OCI-LY3 (cell line): Measurements from ENCODE around the gene NKX6-1.
A peak's percentile ranks its signal among the peaks of the same experiment; 100 is the strongest.

Experiments used
- EZH2phosphoT487 ChIP-seq: fragments of 200-600 bp; shearing (Covaris generic); IDR thresholded peaks from 2 replicates; pipeline ENCODE4 v1.6.1; 2018; ENCODE audit warnings: antibody characterized with exemption, mixed run types, low read depth
- TF ChIP-seq, protein P1 (sequence below): fragments of 200-600, 300-600 bp; sonication (generic); IDR thresholded peaks from 2 replicates; pipeline ENCODE4 v1.5.1; 2014; ENCODE audit warnings: antibody characterized with exemption, low read length, low read depth

DNA sequence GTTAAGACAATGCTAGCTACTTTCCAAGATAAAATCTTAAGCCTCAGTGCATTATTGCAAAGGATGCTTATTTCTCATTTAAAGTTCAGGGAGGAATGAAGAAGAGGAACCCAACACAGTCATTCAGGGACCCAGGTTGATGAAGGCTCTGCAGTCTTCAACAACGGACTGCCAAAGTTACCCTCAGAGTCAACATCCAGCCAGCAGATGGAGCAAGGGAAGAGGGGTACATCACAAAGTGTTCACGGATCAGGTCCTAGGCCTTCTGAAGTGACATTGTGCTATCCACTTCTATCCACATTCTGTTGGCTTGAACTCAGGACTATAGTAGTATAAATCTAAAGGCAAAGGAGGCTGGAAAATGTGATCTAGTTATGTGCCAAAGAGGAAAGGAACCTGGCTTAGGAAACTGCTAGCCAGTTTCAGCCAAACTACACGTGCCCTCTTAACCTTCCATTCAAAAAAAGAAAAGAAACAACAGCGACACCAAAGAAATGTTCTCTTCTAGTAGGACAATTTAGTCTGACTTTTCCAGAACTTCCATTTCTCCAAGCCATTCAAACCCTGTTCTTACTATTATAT is 28.8 kb downstream of the NKX6-1 start:
- TF ChIP-seq, protein P1, sequence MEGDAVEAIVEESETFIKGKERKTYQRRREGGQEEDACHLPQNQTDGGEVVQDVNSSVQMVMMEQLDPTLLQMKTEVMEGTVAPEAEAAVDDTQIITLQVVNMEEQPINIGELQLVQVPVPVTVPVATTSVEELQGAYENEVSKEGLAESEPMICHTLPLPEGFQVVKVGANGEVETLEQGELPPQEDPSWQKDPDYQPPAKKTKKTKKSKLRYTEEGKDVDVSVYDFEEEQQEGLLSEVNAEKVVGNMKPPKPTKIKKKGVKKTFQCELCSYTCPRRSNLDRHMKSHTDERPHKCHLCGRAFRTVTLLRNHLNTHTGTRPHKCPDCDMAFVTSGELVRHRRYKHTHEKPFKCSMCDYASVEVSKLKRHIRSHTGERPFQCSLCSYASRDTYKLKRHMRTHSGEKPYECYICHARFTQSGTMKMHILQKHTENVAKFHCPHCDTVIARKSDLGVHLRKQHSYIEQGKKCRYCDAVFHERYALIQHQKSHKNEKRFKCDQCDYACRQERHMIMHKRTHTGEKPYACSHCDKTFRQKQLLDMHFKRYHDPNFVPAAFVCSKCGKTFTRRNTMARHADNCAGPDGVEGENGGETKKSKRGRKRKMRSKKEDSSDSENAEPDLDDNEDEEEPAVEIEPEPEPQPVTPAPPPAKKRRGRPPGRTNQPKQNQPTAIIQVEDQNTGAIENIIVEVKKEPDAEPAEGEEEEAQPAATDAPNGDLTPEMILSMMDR, result peak; percentile 56
- TF ChIP-seq EZH2phosphoT487, result no peak
